HepG2 (cell line): ENCODE measurements around the gene SLC7A6OS. TPM values are rescaled to one million over a fixed set of nuclear protein-coding genes. Genes with fewer than 3 reads are reported as not detected.

ENCODE experiments used
- AHR ChIP-seq: IDR thresholded peaks from 2 replicates; pipeline ENCODE4 v1.6.1; 2018; ENCODE audit warnings: missing genetic modification reagents, missing compliant biosample characterization
- ATRX ChIP-seq: sonication (generic); formaldehyde crosslinking; IDR thresholded peaks from 2 replicates; pipeline ENCODE4 v1.4.0; 2020; ENCODE audit warnings: missing genetic modification reagents, borderline replicate concordance
- CHD2 ChIP-seq: IDR thresholded peaks from 2 replicates; pipeline ENCODE4 v1.6.1; 2011; ENCODE audit warnings: low read depth, low read length, improper control_type of control experiment
- GABPA ChIP-seq, 2 experiments: IDR thresholded peaks; 2 replicates each; pipeline ENCODE4 v1.6.1; 2011 to 2016; ENCODE audit warnings: low read depth in 2 of 2, low read length in 1 of 2, missing biosample characterization in 1 of 2, missing genetic modification characterization in 1 of 2
- HNF1A ChIP-seq, 2 experiments: sonication (generic) in 1 of 2; formaldehyde crosslinking in 1 of 2; IDR thresholded peaks; 2 replicates each; pipeline versions ENCODE4 v1.4.0 to v1.6.1; 2016 to 2020; ENCODE audit warnings: borderline replicate concordance in 1 of 2, low read depth in 1 of 2, mild to moderate bottlenecking in 1 of 2, missing genetic modification reagents in 1 of 2
- HNF4A ChIP-seq: sonication (generic); formaldehyde crosslinking; IDR thresholded peaks from 2 replicates; pipeline ENCODE4 v1.4.0; 2020; ENCODE audit warnings: missing genetic modification reagents
- IRF2 ChIP-seq: IDR thresholded peaks from 2 replicates; pipeline ENCODE4 v1.6.1; 2018; ENCODE audit warnings: missing genetic modification reagents, missing compliant biosample characterization
- KLF11 ChIP-seq: IDR thresholded peaks from 2 replicates; pipeline ENCODE4 v1.6.1; 2016; ENCODE audit warnings: missing compliant biosample characterization
- KLF16 ChIP-seq, 2 experiments: sonication (generic) in 1 of 2; formaldehyde crosslinking in 1 of 2; IDR thresholded peaks; 2 replicates each; pipeline versions ENCODE4 v1.6.1 to v1.8.0; 2016 to 2023; ENCODE audit warnings: missing genetic modification reagents in 2 of 2, missing compliant biosample characterization in 1 of 2
- KMT2A ChIP-seq: sonication (generic); formaldehyde crosslinking; IDR thresholded peaks from 2 replicates; pipeline ENCODE4 v1.4.0; 2020; ENCODE audit warnings: missing genetic modification reagents
- MEIS1 ChIP-seq: sonication (generic); formaldehyde crosslinking; IDR thresholded peaks from 2 replicates; pipeline ENCODE4 v1.9.0; 2021; ENCODE audit warnings: mild to moderate bottlenecking, missing genetic modification reagents, moderate library complexity, borderline replicate concordance
- MXI1 ChIP-seq: IDR thresholded peaks from 3 replicates; pipeline ENCODE4 v1.6.1; 2012; ENCODE audit warnings: low read depth, low read length, inconsistent platforms, borderline replicate concordance
- NFE2L2 ChIP-seq: fragments of 150-350 bp; IDR thresholded peaks from 2 replicates; pipeline ENCODE4 v1.6.1; 2014; ENCODE audit warnings: low read length
- NFKB2 ChIP-seq: sonication (generic); formaldehyde crosslinking; IDR thresholded peaks from 2 replicates; pipeline ENCODE4 v1.4.0; 2020; ENCODE audit warnings: missing genetic modification reagents, borderline replicate concordance
- PCBP1 ChIP-seq: fragments of 200-400 bp; formaldehyde crosslinking; IDR thresholded peaks from 2 replicates; pipeline ENCODE4 v1.6.1; 2017; ENCODE audit warnings: mild to moderate bottlenecking, low read depth, low read length, borderline replicate concordance
- RARG ChIP-seq: sonication (generic); formaldehyde crosslinking; IDR thresholded peaks from 2 replicates; pipeline ENCODE4 v1.4.0; 2020; ENCODE audit warnings: low read depth, mild to moderate bottlenecking, missing genetic modification reagents
- RFX3 ChIP-seq: IDR thresholded peaks from 2 replicates; pipeline ENCODE4 v1.6.1; 2016; ENCODE audit warnings: missing biosample characterization, missing genetic modification reagents
- RFX5 ChIP-seq: IDR thresholded peaks from 2 replicates; pipeline ENCODE4 v1.6.1; 2011; ENCODE audit warnings: low read depth, low read length, improper control_type of control experiment
- SAFB2 ChIP-seq: sonication (generic); formaldehyde crosslinking; IDR thresholded peaks from 2 replicates; pipeline ENCODE4 v1.5.1; 2020; ENCODE audit warnings: missing genetic modification reagents, low read depth, mild to moderate bottlenecking, borderline replicate concordance
- SCMH1 ChIP-seq: sonication (generic); formaldehyde crosslinking; IDR thresholded peaks from 2 replicates; pipeline ENCODE4 v1.9.0; 2021; ENCODE audit warnings: missing genetic modification reagents, mild to moderate bottlenecking, borderline replicate concordance
- SNAPC2 ChIP-seq: sonication (generic); formaldehyde crosslinking; IDR thresholded peaks from 2 replicates; pipeline ENCODE4 v1.8.1; 2022; ENCODE audit warnings: mild to moderate bottlenecking, missing genetic modification reagents
- TBX3 ChIP-seq: fragments of 450-650 bp; IDR thresholded peaks from 2 replicates; pipeline ENCODE4 v1.6.1; 2017; ENCODE audit warnings: antibody characterized with exemption, mild to moderate bottlenecking, inconsistent platforms, borderline replicate concordance
- ZBTB26 ChIP-seq: IDR thresholded peaks from 2 replicates; pipeline ENCODE4 v1.6.1; 2016; ENCODE audit warnings: missing compliant biosample characterization, missing genetic modification reagents, borderline replicate concordance
- ZFP1 ChIP-seq: IDR thresholded peaks from 2 replicates; pipeline ENCODE4 v1.6.1; 2016
- ZFP36L1 ChIP-seq: sonication (generic); formaldehyde crosslinking; IDR thresholded peaks from 2 replicates; pipeline ENCODE4 v1.8.0; 2022; ENCODE audit warnings: mild to moderate bottlenecking, missing genetic modification reagents, moderate library complexity
- ZNF3 ChIP-seq: IDR thresholded peaks from 2 replicates; pipeline ENCODE4 v1.7.0; 2017; ENCODE audit warnings: inconsistent platforms
- ZNF678 ChIP-seq: sonication (generic); formaldehyde crosslinking; IDR thresholded peaks from 2 replicates; pipeline ENCODE4 v1.4.0; 2020; ENCODE audit warnings: mild to moderate bottlenecking, missing genetic modification reagents
- ZNF737 ChIP-seq: sonication (generic); formaldehyde crosslinking; IDR thresholded peaks from 2 replicates; pipeline ENCODE4 v1.5.0; 2020; ENCODE audit warnings: missing genetic modification reagents, mild to moderate bottlenecking, borderline replicate concordance
- polyA plus RNA-seq, 8 experiments: library from polyadenylated mRNA; depleted of rRNA in 3 of 8; stranded (reverse) in 7 of 8; unstranded in 1 of 8; fragments of >200 nt; fragmentation: Illumina TruSeq in 4 of 8; extraction: Trizol in 4 of 8; gene quantifications; 2 replicates each; pipeline versions ENCODE4 v1.2.1 to v1.2.3, GENCODE V29; 2011 to 2016; ENCODE audit warnings: low read depth in 4 of 8, missing spikeins in 1 of 8, mixed read lengths in 1 of 8; ENCODE audit not compliant: insufficient read depth in 1 of 8
- total RNA-seq, 5 experiments: library from RNA; depleted of rRNA; stranded (reverse); fragments of >200 nt; fragmentation: Illumina TruSeq; extraction: Trizol; gene quantifications; 2 replicates each; pipeline ENCODE4 v1.2.3, GENCODE V29; 2016; ENCODE audit warnings: low read depth in 1 of 5

Gene SLC7A6OS
- total and polyA plus RNA-seq, 2 of the 13 experiments (the other 11 are each of a cell fraction or from before 2014, with no cell fraction given): 11.2 to 21.5 TPM

- TF ChIP-seq SNAPC2 (no peak), SAFB2 (CRISPR knock-in tag) (peak; percentile 40; the same call in 1 of the 2 replicates), NFE2L2 (no peak), GABPA (IDR thresholded peaks at IDR 0.05; ENCODE audit: low read depth, low read length) (no peak), GABPA (CRISPR knock-in tag; IDR thresholded peaks at IDR 0.05; ENCODE audit: low read depth) (no peak), HNF4A (CRISPR knock-in tag) (0 out of 2 replicates have a peak, but pooled peaks have one; percentile 13), NFKB2 (CRISPR knock-in tag) (no peak), MEIS1 (no peak), TBX3 (no peak), HNF1A (IDR thresholded peaks at IDR 0.05; ENCODE audit: low read depth) (no peak), HNF1A (CRISPR knock-in tag; IDR thresholded peaks at IDR 0.05; ENCODE audit: borderline replicate concordance) (no peak), KLF16 (CRISPR knock-in tag; IDR thresholded peaks at IDR 0.05) (no peak), RARG (CRISPR knock-in tag) (no peak), ZNF737 (CRISPR knock-in tag) (no peak), ZFP1 (CRISPR knock-in tag) (no peak), IRF2 (CRISPR knock-in tag) (no peak), SCMH1 (CRISPR knock-in tag) (no peak), ATRX (CRISPR knock-in tag) (no peak), KMT2A (0 out of 2 replicates have a peak, but pooled peaks have one; percentile 24), ZFP36L1 (no peak), CHD2 (no peak), AHR (CRISPR knock-in tag) (no peak), MXI1 (no peak; the same call in 2 of the 3 replicates), RFX3 (CRISPR knock-in tag) (no peak), KLF11 (CRISPR knock-in tag) (no peak), ZBTB26 (CRISPR knock-in tag) (no peak), ZNF678 (no peak), PCBP1 (no peak), RFX5 (peak; percentile 72), ZNF3 (no peak)
Observed at GRCh38 chr16:68298907-68299561, 11.7 kb downstream of the SLC7A6OS start (continued).
